NCI-H2196 (cell line): ENCODE measurements around the gene ADORA1.

ENCODE experiments used
- DNase-seq: peaks from one replicate; lab custom pipeline; 2025; ENCODE audit not compliant: unreplicated experiment; lab: John Stamatoyannopoulos, UW

ADORA1 gene

DNA sequence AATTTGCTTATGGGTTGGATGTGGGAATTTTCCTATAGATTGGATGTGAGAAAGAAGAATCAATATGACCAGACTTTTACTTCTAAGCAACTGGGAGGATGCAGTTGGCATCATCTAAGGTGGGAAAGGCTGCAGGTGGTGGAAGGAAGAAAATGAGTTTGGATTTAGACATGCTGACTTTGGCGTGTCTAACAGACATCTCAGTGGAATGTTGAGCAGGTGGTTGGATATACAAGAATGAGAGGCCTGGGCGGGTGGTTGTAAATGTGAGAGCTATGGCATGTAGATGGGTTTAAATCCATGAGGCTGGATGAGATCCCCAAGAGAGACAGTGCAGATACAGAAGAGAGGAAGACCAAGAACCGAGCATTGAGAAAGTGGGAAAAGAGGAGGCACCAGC, 10.5 kb downstream of the ADORA1 start:
- no peak for DNase-seq

DNA sequence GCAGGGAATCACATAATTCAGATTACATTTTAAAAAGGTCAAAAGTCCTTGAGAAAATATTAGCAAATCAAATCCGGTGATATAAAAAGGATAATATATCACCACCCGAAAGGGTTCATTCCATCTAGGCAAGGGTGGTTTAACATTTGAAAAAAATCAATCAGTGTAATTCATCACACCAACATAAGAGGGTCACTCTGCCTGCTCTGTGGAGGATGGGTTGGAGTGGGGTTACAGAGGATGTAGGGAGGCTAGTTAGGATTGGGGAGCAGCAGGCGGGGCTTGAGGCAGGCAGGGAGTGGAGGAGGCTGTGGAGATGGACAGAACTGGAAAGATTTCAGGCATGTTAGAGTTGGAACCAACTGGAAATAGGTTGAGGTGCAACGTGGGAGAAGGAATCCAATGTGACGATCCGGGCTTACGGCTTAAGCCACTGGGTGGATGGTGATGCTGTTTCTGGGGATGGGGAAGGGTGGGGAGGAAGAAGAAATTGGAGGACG, 12.5 kb downstream of the ADORA1 start:
- DNase-seq, result no peak

DNA sequence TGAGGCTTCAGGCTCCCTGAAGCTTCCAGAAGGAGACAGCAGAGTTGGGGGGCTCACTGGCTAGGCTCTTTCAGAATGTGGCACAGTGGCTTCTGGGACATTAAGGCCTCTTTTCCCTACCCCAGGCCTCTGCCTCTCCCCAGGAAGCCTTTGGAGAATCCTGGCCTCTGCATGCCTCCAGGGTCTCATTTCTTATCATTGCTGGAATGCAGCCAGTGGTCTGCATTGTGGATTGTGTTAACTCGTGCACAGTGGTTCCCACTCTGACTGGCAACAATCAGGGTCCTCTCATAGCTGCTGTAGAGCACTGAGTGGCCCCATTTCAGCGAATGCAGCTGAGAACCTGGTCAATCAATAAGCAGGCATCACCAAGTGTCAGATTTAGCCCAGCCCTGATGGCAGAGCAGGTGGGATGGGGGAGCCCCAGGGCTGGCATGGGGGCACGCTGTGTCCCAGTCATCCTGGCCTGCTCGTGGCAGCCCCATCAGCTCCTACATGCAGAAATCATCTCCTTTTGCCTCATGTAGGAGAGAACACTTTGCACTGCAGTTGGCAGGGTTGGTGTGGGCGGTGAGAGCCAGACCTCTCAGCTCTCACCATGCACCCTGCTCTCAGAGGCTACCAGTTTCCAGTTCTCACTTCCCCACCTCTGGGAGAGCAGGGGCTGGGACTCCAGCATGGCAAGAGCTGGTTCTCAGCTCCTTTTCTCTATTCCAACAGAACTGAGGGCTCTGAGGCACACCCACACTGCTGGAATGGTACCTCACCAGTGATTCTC, 13.4 kb downstream of the ADORA1 start:
- DNase-seq, result no peak

- DNase-seq, result no peak
Observed at GRCh38 chr1:203142124-203142523, 14.6 kb downstream of the ADORA1 start.

GRCh38 chr1:203142684-203143408, 15.3 kb downstream of the ADORA1 start:
- no peak for DNase-seq

GRCh38 chr1:203143641-203144040, 16.1 kb downstream of the ADORA1 start:
- no peak for DNase-seq

DNA sequence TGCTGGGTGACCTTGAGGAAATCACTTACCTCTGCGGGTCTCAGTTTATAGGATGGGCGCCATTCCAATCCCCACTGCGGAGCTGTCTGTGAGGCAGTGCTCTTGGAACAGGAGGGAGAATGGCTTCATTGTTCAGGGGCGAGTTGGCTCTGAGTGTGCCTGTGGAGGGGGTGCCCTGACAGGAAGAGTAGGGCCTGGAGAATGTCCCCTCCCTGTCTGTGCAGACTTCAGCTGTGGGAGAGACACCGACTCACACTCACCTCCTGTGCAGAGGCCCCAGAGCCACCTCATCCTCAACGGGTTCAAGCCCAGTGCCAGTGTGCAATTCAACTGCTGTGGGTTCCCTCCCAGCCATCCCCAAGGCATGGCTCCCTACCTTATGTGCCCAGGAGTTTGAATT, 17.1 kb downstream of the ADORA1 start:
- no peak for DNase-seq

GRCh38 chr1:203145321-203146041, 18.0 kb downstream of the ADORA1 start:
- DNase-seq, result no peak

DNA sequence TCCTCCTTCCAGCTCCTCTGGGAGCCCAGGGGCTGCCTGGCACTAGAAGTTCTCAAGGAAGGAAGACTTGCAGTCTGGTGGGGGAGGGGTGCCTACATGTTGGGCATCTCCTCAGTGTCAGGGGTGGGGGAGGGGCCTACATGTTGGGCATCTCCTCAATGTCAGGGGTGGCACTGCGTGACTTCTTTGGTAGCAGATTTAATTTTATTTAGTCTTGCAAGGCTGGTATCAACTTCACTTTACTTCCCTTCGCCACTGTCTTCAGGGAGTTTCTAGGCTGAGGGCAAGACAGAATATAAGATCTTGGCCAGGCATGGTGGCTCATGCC, 18.5 kb downstream of the ADORA1 start:
- DNase-seq, result no peak

GRCh38 chr1:203146537-203146936, 19.0 kb downstream of the ADORA1 start:
- DNase-seq, result no peak

- DNase-seq, result no peak
Observed at GRCh38 chr1:203147376-203147775, 19.9 kb downstream of the ADORA1 start.

GRCh38 chr1:203148127-203148526, 20.6 kb downstream of the ADORA1 start:
- peak; percentile 57 for DNase-seq

GRCh38 chr1:203148579-203148978, 21.1 kb downstream of the ADORA1 start:
- no peak for DNase-seq

- DNase-seq, result no peak
Observed at GRCh38 chr1:203149188-203149840, 21.8 kb downstream of the ADORA1 start.

DNA sequence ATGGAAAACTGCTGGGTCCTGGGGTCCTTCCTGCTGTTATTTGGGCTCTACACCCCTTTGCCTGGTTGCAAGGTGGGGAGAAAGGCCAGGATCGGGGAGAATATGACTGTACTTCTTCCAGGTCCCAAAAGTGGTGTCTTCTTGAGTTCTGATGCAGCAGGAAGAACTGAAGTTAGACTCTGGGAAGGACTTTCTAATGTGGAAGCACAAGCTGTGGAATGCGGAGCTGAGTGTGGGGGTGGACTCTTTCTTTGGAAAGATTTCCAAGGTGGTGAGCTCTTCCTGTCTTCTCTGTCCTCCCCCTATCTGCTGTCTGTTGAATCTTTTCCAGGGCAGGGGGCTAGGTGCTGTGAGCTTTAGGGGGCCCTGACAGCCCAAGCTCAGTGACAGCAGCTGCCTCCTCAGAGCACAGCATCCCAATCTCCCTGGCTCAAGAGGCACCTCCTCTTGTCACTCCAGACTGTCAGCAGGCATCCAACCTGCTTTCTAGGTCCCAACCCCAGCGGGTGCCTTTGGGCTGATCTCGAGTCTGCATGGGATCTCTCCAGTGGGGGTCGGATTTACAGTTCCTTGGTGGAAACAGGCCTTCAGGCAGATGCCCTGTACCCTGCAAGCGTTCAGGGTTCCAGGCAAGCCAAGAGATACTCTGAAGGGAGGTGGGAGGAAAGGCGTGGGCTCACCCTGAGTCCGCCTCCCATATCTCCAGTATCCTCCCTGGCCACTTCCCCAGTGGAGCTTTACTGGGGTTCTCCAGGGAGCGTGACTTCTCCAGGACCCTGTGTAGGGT, 23.2 kb downstream of the ADORA1 start:
- DNase-seq, result no peak

DNA sequence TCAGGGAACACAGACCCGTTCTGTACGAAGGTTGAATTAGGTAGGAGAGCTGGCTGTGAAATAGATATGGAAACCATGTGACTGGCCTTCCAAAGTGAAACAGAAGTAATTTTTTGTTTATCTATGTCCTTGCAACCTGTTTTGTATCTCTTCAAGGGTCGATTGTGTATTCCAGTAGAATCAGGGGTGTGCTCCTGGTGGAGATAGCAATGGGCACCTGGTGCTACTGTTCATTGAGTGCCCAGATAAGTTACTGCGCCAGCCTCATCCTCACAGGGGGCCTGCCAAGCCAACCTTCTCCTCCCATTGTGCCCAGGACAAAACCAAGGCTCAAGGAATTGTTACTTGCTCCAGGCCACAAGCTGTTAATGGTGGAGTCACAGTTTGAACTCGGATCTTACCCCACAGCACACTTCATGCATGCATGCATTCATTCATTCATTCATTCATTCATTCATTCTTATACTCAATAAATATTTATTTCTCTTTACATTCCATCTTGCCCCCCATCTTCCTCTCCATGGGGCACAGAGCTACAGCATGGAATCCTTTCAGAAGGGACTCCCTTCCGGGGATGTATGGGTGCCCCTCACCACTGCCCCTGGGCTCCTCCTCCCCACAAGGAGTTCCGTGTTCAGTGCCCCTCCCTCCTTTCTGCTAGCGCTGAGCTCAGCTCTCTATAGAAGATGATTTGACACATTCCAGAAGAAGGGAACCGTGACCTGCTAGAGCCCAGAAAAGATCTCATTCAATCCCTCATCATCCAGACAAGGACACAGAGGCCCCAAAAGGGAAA, 24.0 kb downstream of the ADORA1 start:
- no peak for DNase-seq

DNA sequence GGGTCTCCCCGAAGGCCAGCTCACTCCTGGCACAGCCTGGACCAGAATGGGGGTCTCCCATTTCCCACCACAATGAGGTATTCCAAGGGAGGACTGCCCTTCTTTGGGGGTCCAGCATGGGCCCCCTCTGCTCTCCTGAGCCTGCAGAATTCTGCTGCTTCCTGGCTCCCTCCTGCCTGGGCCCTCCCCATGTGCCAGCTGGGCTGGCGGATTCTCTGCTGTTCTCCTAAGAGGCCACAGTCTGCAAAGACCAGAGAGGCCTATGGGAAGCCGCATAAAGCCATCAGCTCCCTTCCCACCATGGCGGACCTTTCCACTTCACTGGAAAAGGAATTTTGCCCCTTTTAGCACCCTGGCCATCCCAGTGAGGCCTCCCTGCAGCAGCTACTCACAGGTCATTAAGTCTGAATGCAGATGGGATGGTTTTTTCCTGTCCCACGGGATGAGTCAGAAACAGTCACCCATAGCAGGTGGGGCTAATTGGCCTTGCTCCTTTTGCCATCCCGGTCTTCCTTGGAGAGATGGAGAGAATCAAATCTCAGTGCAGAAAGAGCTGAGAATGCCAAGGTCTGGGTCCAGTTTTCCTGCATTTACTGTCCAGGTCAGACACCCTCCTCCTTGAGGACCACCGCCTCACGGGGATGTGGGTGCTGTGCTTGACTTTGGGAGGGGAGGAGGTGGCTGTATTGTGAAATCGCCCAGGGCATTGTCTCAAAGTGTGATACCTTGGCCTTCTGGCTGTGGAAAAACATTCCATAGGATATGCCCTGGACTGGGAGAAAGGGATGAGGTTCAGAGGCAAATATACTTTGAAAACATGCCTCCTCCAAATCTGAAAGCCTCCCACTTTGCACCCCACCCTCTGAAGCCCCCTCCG, 24.9 kb downstream of the ADORA1 start:
- DNase-seq, result no peak

DNA sequence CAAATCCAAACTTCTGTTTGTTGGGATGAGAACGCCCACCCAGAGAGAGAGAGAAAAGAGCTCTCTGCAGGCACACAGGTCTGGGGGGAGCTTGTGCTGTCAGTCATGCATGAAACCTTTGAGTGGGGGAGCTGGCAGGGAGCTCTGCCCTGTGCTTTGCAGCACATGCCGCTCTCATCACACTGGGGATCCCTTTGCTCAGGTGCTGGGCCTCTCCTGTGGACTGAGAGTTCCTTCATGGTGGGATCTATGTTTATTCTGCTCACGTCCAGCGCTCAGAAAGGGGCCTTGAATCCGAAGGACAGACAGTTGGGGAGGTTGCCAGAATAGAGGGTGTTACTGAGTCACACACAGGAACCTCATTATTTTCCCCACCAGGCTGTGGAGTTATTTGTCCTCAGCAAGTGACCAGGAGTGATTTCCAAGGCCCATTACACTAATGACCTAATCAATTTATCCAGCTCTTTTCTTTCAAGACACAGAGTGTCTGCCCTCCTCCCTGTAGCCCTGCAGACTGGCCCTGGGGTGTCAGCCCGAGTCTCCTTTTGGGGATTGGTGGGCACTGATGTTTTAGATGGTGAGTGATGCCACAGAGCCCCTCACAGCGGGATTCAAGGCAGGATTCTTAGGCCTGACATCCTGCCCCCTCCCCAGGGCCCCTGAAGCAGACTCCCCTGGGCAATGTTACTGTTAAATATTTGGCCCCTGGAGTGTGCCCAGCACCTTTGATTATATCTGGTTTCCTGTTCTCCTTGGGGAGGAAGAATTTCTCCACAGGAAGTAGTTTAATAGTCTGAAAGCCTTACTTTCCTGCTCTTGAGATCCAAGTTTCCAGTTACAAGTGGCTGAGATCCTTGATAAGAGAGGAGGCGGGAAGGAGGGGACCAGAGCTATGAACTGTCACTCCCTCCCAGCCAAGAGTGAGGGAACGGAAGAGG, 25.8 kb downstream of the ADORA1 start:
- no peak for DNase-seq
